ENCODE data around the gene LMF1.

- no peak for TF ChIP-seq POLR2A (IDR thresholded peaks at IDR 0.05)
- no peak for TF ChIP-seq CTCF (IDR thresholded peaks at IDR 0.05)
These were observed 114.0 kb downstream of the LMF1 start for GRCh38 chr16:856811-857210.
